Effector memory CD4-positive, alpha-beta T cell (primary cell): ENCODE measurements around the gene SPEM1.
A peak's percentile ranks its signal among the peaks of the same experiment; 100 is the strongest.

Experiments used
- DNase-seq, 3 donors: peaks; one replicate each; pipeline ENCODE4 v3.0.0-alpha.2; 2020
- H3K27ac ChIP-seq: 2 replicates; pipeline ENCODE4 v1.7.0; 2013; ENCODE audit warnings: mild to moderate bottlenecking, low read length, moderate library complexity; ENCODE audit not compliant: insufficient read depth, poor library complexity, severe bottlenecking
- H3K27me3 ChIP-seq: replicated peaks from 2 replicates; pipeline ENCODE4 v1.7.0; 2013; ENCODE audit warnings: mild to moderate bottlenecking, low read length; ENCODE audit not compliant: insufficient read depth, control insufficient read depth, poor library complexity, severe bottlenecking
- H3K36me3 ChIP-seq: 2 replicates; pipeline ENCODE4 v1.7.0; 2013; ENCODE audit warnings: mild to moderate bottlenecking, low read length, moderate library complexity; ENCODE audit not compliant: control insufficient read depth, insufficient read depth
- H3K4me1 ChIP-seq: 2 replicates; pipeline ENCODE4 v1.7.0; 2013; ENCODE audit warnings: low read length, mild to moderate bottlenecking; ENCODE audit not compliant: control insufficient read depth, insufficient read depth, poor library complexity, severe bottlenecking
- H3K4me3 ChIP-seq: 2 replicates; pipeline ENCODE4 v1.7.0; 2013; ENCODE audit warnings: low read length, low read depth, mild to moderate bottlenecking; ENCODE audit not compliant: insufficient read depth, poor library complexity, severe bottlenecking
- H3K9me3 ChIP-seq: 2 replicates; pipeline ENCODE4 v1.7.0; 2013; ENCODE audit warnings: mild to moderate bottlenecking, low read length, moderate library complexity; ENCODE audit not compliant: control insufficient read depth

SPEM1 gene

DNA sequence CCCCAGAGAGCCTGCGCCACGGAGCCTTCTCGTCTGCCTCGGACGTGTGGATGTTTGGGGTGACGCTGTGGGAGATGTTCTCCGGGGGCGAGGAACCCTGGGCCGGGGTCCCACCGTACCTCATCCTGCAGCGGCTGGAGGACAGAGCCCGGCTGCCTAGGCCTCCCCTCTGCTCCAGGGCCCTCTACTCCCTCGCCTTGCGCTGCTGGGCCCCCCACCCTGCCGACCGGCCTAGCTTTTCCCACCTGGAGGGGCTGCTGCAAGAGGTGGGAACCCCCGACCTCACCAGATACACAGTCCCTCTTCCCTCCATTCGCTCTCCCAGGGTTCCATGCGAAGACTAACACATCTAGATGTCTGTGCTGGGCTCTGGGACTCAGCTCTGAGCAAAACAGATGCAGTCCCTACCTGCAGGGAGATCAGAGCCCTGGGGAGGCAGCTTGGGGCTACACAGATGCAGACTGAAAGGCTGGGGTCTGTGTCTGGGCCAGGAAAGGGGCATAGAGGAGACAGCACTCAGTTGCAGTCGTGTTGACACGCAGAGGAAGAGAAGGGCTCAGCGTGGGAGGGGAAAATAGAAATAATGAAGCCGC is 35.5 kb upstream of the SPEM1 start:
- H3K4me1 ChIP-seq = peaks cover 15% of the 10 kb centered on the region
- H3K4me3 ChIP-seq = peak overlapping the region; percentile 64
- peak overlapping the region; percentile 84 for H3K27ac ChIP-seq
- DNase-seq = no peak
- peaks cover 19% of the 10 kb centered on the region for H3K36me3 ChIP-seq
- no peaks in the 10 kb centered on the region for H3K9me3 ChIP-seq
- H3K27me3 ChIP-seq = peaks cover 10% of the 10 kb centered on the region

DNA sequence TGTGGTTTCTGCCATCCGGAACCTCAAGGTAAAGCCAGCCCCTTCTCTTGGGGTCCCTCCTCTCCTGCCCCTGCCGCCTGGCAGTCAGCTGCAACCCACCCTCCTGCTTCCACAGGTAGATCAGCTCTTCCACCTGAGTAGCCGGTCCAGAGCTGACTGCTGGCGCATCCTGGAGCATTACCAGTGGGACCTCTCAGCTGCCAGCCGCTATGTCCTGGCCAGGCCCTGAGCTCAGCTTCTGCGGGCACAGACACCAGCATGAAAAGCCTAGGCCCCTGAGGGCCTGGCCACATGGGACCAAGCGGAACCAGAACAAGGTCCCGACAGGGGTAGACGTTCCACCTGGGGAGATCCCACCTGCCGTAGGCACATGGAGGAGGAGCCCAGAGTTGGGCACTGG is 31.3 kb upstream of the SPEM1 start:
- Histone ChIP-seq H3K27ac (no peak overlapping the region), H3K27me3 (no peaks in the 10 kb centered on the region), H3K4me1 (peaks cover 33% of the 10 kb centered on the region), H3K4me3 (no peak overlapping the region), H3K9me3 (no peaks in the 10 kb centered on the region), H3K36me3 (peaks cover 50% of the 10 kb centered on the region)
- no peak for DNase-seq

DNA sequence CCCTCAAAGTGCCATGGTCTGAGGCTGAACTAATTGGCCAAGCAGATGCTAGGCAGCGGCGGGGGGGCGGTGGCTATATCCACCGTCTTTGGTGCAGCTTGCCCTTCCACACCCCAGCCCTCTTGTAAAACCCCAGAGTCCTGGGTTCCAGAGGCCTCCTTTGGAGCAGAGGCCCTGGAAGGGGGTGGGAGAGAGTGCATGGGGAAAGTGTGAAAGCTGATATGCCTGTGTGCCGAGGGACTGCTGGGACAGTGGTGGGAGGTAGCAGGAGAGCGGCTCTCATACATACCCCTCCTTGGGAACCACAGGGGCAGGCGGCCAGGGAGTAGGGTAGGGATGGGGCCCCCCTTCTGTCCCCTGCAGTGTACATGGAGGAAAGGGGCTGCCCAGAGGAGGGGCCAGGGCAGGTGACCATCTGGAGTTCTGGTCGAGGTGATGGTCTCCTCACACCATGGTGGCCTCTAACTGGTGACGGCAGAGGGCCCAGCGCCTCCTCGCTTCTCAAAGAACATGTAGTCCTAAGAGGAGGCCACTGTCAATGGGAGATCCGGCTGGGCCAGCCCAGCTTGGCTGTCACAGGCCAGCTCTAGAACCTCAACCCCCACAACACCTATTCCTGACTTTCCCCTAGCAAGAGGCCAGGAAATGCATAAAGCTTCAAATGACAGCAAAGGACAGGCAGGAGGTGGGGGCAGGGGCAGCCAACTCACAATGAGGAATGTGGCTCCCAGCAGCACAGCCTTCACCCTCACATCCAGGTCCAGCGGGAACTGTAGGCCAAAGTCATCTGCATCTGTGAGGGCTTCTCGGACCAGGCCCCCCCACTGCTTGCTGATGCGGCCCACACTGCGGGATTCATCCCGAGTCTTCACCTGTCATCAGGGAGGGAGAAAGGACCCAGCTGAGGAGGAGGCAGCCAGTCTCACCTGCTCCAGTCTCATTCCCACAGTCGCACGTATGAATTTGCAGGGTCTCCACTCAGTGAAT is 29.9 kb upstream of the SPEM1 start:
- Histone ChIP-seq H3K9me3 (no peaks in the 10 kb centered on the region), H3K27me3 (no peaks in the 10 kb centered on the region), H3K36me3 (peaks cover 50% of the 10 kb centered on the region), H3K4me1 (peaks cover 32% of the 10 kb centered on the region), H3K27ac (peak overlapping the region; percentile 4), H3K4me3 (no peak overlapping the region)
- no peak for DNase-seq

DNA sequence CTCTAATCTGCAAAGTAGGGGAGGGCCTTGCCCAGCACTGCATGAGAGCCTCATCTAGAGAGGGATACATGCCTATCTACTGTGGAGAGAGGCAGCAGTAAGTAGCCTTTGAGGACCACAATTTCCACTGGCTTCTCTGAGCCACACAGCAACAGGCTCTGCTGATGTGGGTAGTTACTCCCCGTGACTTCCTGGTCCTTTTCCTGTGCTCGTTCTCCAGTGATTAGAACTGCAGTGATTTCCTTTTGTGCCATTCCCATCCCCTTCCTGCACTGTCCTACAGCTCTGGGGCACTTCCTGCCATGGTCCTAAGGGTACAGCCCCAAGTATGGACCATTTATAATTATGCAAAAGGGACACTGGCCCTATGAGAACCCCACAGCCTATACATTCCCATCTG is 28.8 kb upstream of the SPEM1 start:
- Histone ChIP-seq H3K36me3 (peaks cover 50% of the 10 kb centered on the region), H3K4me1 (peaks cover 33% of the 10 kb centered on the region)

DNA sequence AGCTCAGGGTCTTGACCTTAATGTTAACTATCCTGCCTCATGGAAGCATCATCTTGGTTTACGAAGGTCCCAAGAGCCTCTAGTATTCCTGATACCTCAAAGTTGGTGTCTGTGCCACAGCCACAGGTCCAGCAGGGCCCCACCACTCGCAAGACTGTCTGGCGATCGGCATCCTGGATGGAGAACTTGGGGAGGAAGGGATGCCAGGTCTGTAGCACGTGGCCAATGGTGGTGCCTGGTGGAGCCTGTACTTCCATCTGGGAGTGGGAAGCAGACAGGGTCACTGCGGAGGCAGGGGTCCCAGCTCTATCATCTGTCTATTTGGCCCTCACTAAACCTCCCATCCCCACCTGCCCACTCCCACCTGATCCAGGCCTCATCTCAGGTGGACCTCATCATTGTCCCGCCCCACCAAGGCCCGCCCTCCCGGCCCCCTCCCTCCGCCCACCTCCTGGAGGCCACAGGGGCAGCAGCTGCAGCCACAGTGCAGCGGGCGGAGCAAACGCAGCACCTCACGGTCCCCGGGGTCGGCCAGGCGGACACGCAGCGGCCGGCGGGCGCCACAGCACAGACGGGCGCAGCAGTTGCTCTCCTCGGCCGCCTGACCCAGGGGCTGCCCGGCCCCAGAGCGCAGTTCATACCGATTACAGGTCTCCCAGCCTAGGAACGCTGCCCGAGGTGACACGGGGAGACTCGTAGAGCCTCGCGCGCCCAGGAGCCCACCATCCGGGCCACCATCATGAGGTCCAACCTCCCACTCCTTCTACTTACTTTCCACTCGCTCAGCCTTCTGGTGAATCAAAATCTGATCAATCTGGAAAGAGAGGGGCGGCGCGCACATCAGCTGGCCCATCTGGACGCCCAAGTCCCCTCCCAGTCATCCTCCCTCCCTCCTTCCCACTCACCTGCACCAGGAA is 27.2 kb upstream of the SPEM1 start:
- DNase-seq = no peak
- no peaks in the 10 kb centered on the region for H3K9me3 ChIP-seq
- H3K4me1 ChIP-seq = peaks cover 33% of the 10 kb centered on the region
- peaks cover 44% of the 10 kb centered on the region for H3K36me3 ChIP-seq
- peak overlapping the region; percentile 90 for H3K27ac ChIP-seq
- peak overlapping the region; percentile 95 for H3K4me3 ChIP-seq
- no peaks in the 10 kb centered on the region for H3K27me3 ChIP-seq

More for the DNA sequence above, 28.8 kb upstream of the SPEM1 start:
- Histone ChIP-seq H3K27me3 (no peaks in the 10 kb centered on the region), H3K9me3 (no peaks in the 10 kb centered on the region), H3K4me3 (no peak overlapping the region), H3K27ac (no peak overlapping the region)
- DNase-seq = no peak

DNA sequence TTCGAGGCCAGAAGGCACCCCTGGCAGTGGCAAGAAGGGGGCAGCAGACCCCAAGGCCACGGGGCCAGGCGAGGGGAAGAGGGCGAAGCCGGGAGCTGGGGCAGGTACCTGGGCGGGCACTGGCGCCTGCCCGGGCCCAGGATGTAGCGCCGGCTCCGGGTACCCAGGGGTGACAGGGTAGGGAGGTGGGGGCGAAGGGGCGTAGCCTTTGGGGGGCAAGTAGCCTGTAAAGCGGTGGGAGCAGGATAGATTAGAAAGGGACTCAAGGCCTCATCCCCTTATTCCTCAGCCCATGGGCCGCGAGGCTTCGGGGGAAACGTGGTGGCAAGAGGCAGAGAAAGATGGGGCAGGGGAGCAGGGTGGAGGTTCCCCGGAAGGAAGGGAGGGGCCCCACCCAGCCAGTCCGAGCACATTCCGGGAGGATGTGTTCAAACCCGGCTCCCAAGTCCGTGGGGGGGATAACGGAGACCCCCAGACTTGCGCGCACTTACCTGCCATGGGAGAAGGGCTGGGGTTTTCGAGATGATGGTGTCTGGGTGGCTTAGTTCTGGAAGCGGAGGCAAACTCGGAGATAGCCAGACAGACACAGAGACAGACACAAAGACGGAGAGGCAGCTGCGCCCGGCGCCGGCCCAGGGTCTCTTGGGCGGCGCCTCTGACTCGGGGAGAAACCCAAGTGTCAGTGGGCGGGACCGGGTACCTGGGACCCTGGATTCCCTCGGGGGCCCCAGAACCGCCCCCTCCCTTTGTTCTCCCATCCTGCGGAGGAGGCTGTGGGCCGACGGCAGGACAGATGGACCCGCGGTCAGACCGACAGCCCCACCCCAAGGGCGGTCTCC is 26.3 kb upstream of the SPEM1 start:
- peak; percentile 60 to 74 (median 73) for DNase-seq
- Histone ChIP-seq H3K4me1 (peaks cover 33% of the 10 kb centered on the region), H3K4me3 (peak overlapping the region; percentile 95), H3K9me3 (no peaks in the 10 kb centered on the region), H3K27me3 (no peaks in the 10 kb centered on the region), H3K27ac (peak overlapping the region; percentile 90), H3K36me3 (peaks cover 38% of the 10 kb centered on the region)

DNA sequence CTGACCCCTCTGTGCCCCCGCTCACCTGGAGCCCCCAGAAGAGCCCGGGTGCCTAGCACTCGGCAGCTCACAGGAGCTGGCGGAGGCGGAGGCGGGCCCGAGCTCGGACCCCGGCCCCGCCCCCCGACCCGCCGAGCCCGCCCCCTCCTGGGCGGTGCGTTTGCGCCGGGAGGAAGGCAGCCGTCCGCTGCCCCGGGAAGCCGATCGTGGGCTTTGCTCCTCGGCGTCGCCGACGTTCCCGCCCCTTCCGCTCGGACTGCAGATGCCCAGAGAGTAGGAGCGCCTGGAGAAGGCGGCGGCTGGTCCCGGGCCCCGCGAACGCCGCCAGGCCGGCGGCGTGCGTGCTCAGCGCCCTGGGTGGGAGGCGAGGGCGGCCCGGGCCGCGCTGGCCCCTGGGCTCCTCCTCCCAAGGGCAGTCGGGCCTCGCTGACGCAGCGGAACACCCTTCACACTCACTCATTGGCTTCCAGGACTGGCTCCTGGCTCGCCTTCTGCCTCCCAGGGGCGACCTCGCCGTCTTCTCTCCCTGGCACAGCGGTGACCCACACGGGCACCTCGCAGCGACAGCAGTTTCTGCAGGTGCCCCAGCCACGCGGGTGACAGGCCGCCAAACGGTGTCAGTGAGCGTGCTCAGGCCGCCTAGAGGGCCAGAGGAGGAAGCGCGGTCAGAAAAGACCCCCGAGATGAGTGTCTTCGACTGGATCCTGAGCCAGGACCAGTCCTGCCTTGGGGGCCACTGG is 25.5 kb upstream of the SPEM1 start, which contains the start of gene PLSCR3:
Gene PLSCR3, minus strand, starts transcription at position 74 of the 740 bp plus-strand sequence. CDS start 415 bp downstream, outside the sequence.
- DNase-seq = peak; percentile 61 to 78 (median 74)
- peak within 1 kb of the TSS; percentile 95 for H3K4me3 ChIP-seq

DNA sequence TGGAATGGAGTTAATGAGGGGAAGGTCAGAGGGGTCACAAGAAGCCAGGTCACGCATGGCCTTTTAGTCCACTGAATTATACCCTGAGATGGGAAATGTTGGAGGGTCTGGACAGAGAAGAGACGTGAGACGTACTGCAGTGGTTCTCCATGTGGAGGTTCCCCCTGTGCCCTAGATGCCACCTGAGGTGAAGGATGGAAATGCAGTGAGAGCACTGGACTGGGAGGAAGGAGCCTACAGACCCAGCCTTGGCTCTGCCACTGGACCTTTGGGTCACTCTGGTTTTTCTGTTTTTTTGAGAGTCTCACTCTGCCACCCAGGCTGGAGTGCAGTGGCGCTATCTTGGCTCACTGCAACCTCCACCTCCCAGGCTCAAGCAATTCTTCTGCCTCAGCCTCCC is 24.0 kb upstream of the SPEM1 start:
- H3K27me3 ChIP-seq = no peaks in the 10 kb centered on the region
- H3K4me3 ChIP-seq = no peak overlapping the region
- DNase-seq = no peak
- peaks cover 15% of the 10 kb centered on the region for H3K36me3 ChIP-seq
- H3K27ac ChIP-seq = no peak overlapping the region
- H3K4me1 ChIP-seq = peaks cover 30% of the 10 kb centered on the region
- no peaks in the 10 kb centered on the region for H3K9me3 ChIP-seq

More for the DNA sequence above, 25.5 kb upstream of the SPEM1 start, which contains the start of gene PLSCR3:
- H3K36me3 ChIP-seq = peaks cover 30% of the 10 kb centered on the region
- no peaks in the 10 kb centered on the region for H3K27me3 ChIP-seq
- no peaks in the 10 kb centered on the region for H3K9me3 ChIP-seq
- H3K27ac ChIP-seq = peak within 1 kb of the TSS; percentile 90
- H3K4me1 ChIP-seq = peaks cover 33% of the 10 kb centered on the region
